ENCODE results near the gene CLRN3. TPM values are rescaled to one million over a fixed set of nuclear protein-coding genes. Genes with fewer than 3 reads are reported as not detected.

The CLRN3 gene
- total RNA-seq, 1 donor from 2014 or later = 3.2 TPM

DNA sequence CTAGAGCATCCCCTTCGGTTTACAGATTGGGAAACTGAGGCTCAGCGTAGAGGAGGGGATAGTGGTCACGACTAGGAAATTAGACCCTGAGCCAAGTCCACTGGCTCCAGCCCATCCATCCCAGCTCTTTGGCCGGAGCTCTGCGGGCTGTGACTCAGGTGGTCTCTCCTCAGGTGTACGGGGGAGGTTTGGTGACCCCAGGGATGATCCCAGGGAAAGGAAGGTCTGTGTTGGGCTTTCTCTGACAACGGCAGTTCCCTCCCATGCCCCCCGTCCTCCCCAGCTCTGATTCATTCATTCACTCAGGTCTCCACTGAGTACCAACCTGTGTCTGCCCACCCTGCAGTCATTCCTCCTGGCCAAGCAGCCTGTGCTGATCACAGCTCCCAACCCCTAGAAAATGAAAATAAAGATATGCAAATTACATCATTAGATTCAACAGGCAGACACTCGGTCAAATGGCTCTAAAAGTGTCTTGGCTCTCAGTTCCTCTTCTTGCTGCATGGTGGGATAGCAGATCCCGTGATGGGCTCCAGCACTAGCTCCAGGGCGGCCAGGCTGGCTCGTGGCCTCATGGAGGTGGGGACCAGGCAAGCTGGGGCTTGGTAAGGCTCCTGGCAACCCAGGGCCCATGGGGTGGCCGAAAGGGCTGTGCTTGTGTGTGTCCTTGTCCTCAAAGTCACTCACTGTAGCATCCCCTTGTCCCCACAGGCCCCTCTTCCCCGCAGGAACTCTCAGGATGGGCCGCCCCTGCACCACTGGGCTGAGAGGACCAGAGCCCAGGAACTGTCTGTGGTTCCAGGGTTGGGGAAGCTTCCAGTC lies 37.8 kb downstream of the CLRN3 start:
- Mint-ChIP-seq H3K36me3 (ENCODE audit: insufficient read depth) (no peaks in the 10 kb centered on the region), H3K4me1 (ENCODE audit: low read depth) (no peaks in the 10 kb centered on the region), H3K4me3 (ENCODE audit: low read depth) (no peak overlapping the region), H3K27me3 (peaks cover 29% of the 10 kb centered on the region), H3K27ac (no peak overlapping the region), H3K9me3 (ENCODE audit: low read depth) (no peaks in the 10 kb centered on the region)
- no peak for DNase-seq (ENCODE audit: low spot score, unreplicated experiment)
- TF ChIP-seq, protein P1, sequence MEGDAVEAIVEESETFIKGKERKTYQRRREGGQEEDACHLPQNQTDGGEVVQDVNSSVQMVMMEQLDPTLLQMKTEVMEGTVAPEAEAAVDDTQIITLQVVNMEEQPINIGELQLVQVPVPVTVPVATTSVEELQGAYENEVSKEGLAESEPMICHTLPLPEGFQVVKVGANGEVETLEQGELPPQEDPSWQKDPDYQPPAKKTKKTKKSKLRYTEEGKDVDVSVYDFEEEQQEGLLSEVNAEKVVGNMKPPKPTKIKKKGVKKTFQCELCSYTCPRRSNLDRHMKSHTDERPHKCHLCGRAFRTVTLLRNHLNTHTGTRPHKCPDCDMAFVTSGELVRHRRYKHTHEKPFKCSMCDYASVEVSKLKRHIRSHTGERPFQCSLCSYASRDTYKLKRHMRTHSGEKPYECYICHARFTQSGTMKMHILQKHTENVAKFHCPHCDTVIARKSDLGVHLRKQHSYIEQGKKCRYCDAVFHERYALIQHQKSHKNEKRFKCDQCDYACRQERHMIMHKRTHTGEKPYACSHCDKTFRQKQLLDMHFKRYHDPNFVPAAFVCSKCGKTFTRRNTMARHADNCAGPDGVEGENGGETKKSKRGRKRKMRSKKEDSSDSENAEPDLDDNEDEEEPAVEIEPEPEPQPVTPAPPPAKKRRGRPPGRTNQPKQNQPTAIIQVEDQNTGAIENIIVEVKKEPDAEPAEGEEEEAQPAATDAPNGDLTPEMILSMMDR (IDR thresholded peaks at IDR 0.05; ENCODE audit: unreplicated experiment) = no peak

DNA sequence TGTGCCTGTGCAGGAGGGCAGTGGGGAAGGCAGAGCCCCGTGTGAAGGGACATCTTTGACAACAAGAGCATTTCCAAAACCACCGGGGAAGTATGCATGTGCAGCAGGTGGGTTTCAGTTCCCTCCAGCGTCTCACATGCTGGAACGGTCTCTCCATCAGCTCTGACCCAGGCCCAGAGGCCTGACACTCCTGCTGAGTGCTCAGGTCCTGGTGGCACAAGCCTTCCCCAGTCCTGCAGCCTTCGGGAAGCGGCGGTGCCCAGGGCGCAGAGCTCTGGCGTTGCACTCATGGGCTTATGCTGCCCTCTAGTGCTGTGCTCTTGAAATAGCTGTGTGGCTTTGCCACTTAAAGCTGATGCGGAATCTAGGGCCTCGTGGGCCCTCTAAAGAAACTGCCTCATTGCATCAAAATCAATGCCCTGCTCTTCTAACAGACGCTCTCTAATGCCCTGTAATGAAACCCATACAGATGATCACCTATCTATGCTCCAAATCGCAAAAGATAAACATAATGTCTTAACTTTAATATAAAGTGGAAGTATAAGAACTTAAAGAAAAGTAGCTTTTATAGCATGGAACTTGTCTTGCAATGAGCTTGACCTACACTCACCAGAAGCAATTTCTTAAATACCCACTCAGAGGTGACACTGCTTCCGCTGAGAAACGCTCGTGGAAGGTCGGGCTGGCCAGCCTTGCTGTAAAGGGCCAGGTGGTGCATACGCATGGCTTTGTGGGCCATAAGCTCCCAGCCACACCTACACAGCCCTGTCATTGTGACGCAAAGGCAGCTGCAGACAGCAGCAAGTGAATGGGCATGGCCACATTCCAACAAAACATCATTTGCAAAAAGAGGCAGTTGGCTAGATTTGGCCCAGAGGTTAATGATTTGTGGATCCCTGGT lies 38.6 kb downstream of the CLRN3 start:
- TF ChIP-seq, protein P1 (IDR thresholded peaks at IDR 0.05; ENCODE audit: unreplicated experiment) = peak; percentile 75

DNA sequence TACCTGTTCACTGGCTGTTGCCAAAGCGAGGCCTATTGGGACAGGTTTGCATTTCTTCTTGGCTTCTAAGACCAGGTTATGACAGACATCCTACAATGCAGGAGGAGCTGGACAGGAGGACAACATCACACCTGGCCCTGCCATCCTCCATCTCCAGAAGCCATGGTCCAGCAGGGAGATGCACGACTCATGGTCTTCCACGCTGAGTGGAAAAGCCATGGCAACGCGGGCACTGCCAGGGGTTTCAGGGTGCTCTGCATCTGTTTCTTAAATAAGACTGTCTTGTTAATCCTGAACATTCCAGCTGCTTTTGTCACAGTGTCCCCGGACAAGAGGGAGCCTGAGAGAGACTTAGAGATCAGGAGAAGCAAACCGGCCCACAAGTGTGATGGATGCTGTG lies 40.3 kb downstream of the CLRN3 start:
- no peak overlapping the region for H3K4me3 Mint-ChIP-seq (ENCODE audit: low read depth)
- no peaks in the 10 kb centered on the region for H3K4me1 Mint-ChIP-seq (ENCODE audit: low read depth)
- no peak for DNase-seq (ENCODE audit: low spot score, unreplicated experiment)
- H3K27ac Mint-ChIP-seq = no peak overlapping the region
- TF ChIP-seq, protein P1 (IDR thresholded peaks at IDR 0.05; ENCODE audit: unreplicated experiment) = no peak
- peaks cover 36% of the 10 kb centered on the region for H3K27me3 Mint-ChIP-seq
- H3K9me3 Mint-ChIP-seq (ENCODE audit: low read depth) = no peaks in the 10 kb centered on the region
- no peaks in the 10 kb centered on the region for H3K36me3 Mint-ChIP-seq (ENCODE audit: insufficient read depth)

More for the DNA sequence above, 38.6 kb downstream of the CLRN3 start:
- no peaks in the 10 kb centered on the region for H3K36me3 Mint-ChIP-seq (ENCODE audit: insufficient read depth)
- DNase-seq (ENCODE audit: low spot score, unreplicated experiment) = peak; percentile 49
- no peaks in the 10 kb centered on the region for H3K9me3 Mint-ChIP-seq (ENCODE audit: low read depth)
- H3K4me1 Mint-ChIP-seq (ENCODE audit: low read depth) = no peaks in the 10 kb centered on the region
- H3K4me3 Mint-ChIP-seq (ENCODE audit: low read depth) = no peak overlapping the region
- no peak overlapping the region for H3K27ac Mint-ChIP-seq
- peaks cover 33% of the 10 kb centered on the region for H3K27me3 Mint-ChIP-seq

DNA sequence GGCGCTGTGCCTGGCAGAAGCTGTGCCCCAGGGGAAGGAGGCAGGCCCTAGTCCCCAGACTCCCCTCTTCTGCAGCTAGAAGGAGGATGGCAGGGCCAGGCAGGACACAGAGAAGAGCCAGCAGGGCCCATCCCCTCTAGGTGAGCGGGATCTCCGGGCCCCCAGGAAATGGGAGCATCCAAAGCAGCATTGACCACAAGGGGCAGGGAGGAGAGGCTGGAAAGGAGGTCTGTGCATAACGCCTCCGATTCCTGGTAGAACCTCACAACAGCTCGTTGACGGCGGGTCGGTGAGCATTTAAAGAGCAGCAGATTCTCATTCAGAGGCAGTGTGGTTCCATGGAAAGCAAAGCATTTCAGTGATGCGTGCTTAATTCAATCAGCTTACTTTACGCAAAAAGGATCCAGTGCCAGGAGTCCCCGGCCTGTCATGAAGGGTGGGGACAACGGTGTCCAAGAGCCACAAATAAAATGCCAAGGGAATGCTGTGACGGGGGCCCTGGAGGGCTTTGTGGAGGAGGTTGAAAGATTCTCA lies 41.0 kb downstream of the CLRN3 start:
- no peak for DNase-seq (ENCODE audit: low spot score, unreplicated experiment)
- Mint-ChIP-seq H3K9me3 (ENCODE audit: low read depth) (no peaks in the 10 kb centered on the region), H3K4me1 (ENCODE audit: low read depth) (no peaks in the 10 kb centered on the region), H3K36me3 (ENCODE audit: insufficient read depth) (no peaks in the 10 kb centered on the region), H3K27me3 (peaks cover 36% of the 10 kb centered on the region), H3K4me3 (ENCODE audit: low read depth) (no peak overlapping the region), H3K27ac (no peak overlapping the region)
- TF ChIP-seq, protein P1 (IDR thresholded peaks at IDR 0.05; ENCODE audit: unreplicated experiment) = no peak

DNA sequence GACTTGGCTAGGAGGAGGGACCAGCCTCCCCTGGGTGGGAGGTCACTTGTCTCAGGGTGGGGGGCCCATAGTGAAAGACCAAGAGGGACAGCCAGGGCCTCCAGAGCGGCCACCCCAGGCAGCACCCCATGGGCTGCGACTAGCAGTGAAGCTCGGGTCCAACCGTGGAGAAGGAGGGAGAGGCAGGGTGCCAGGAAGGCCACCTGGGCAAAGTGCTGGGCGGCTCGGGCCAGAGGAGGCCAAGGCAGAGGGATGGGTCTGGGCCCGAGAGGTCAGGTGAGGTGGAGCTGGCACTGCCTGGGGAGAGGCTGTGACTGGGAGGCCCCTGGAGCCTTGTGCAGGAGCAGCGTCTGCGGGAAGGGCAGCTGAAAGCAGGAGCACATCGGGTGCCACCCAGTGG lies 41.8 kb downstream of the CLRN3 start:
- Mint-ChIP-seq H3K4me3 (ENCODE audit: low read depth) (no peak overlapping the region), H3K4me1 (ENCODE audit: low read depth) (no peaks in the 10 kb centered on the region), H3K9me3 (ENCODE audit: low read depth) (no peaks in the 10 kb centered on the region), H3K27me3 (peaks cover 41% of the 10 kb centered on the region), H3K27ac (no peak overlapping the region), H3K36me3 (ENCODE audit: insufficient read depth) (no peaks in the 10 kb centered on the region)
- TF ChIP-seq, protein P1 (IDR thresholded peaks at IDR 0.05; ENCODE audit: unreplicated experiment) = no peak
- no peak for DNase-seq (ENCODE audit: low spot score, unreplicated experiment)
